HCT116 (cell line): ENCODE measurements around the gene G6PD.

Source experiments
- CEBPB ChIP-seq: IDR thresholded peaks from 2 replicates; pipeline ENCODE4 v1.6.1; 2012; ENCODE audit warnings: low read depth
- EZH2 ChIP-seq: fragments of 200-600 bp; sonication (generic); IDR thresholded peaks from 2 replicates; pipeline ENCODE4 v1.6.1; 2017; ENCODE audit warnings: antibody characterized with exemption, mixed run types
- EZH2phosphoT487 ChIP-seq: fragments of 200-600 bp; IDR thresholded peaks from 2 replicates; pipeline ENCODE4 v1.6.1; 2018; ENCODE audit warnings: antibody characterized with exemption, borderline replicate concordance
- POLR2A ChIP-seq: IDR thresholded peaks from 2 replicates; pipeline ENCODE4 v1.7.0; 2011; ENCODE audit warnings: borderline replicate concordance; ENCODE audit not compliant: insufficient read depth, insufficient read length; ENCODE audit errors: extremely low read depth
- POLR2AphosphoS5 ChIP-seq: IDR thresholded peaks from 2 replicates; pipeline ENCODE4 v1.6.1; 2011; ENCODE audit warnings: mild to moderate bottlenecking, low read depth, low read length, moderate library complexity
- RAD21 ChIP-seq: IDR thresholded peaks from 2 replicates; pipeline ENCODE4 v1.6.1; 2012; ENCODE audit warnings: low read depth, mild to moderate bottlenecking
- SRF ChIP-seq: IDR thresholded peaks from 2 replicates; pipeline ENCODE4 v1.6.1; 2012; ENCODE audit warnings: low read depth
- ZNF274 ChIP-seq: fragments of 200-500 bp; sonication (Bioruptor generic); IDR thresholded peaks from 2 replicates; pipeline ENCODE4 v1.6.1; 2014; ENCODE audit warnings: mild to moderate bottlenecking, low read depth, low read length, inconsistent platforms
- TF ChIP-seq, protein P1 (sequence below), 3 experiments: fragments of 200-600 bp in 1 of 3; sonication (generic) in 1 of 3; IDR thresholded peaks in 2 of 3; conservative IDR thresholded peaks in 1 of 3; 2 replicates each; pipeline ENCODE4 v1.5.1; 2012 to 2017; ENCODE audit warnings: low read depth in 2 of 3, low read length in 2 of 3, antibody characterized with exemption in 1 of 3, borderline replicate concordance in 1 of 3, control low read depth in 1 of 3, mild to moderate bottlenecking in 1 of 3, mixed read lengths in 1 of 3, mixed run types in 1 of 3, moderate library complexity in 1 of 3; ENCODE audit not compliant: insufficient read depth in 1 of 3

DNA sequence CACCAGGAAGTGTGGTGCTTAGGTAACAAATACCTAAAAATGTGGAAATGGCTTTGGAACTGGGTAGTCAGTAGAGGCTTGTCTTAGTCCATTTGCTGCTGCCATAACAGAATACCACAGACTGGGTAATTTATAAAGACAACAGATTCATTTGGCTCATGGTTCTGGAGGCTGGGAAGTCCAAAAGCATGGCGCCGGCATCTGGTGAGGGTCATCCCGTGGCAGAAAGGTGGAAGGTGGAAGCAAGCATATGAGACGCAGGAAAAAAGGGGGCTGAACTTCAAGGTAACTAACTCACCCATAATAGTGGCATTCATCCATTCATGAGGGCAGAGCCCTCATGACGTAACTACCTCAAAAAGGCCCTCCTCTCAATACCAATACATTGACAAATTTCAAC lies 37.2 kb downstream of the G6PD start:
- no peak for TF ChIP-seq EZH2
- TF ChIP-seq, protein P1, sequence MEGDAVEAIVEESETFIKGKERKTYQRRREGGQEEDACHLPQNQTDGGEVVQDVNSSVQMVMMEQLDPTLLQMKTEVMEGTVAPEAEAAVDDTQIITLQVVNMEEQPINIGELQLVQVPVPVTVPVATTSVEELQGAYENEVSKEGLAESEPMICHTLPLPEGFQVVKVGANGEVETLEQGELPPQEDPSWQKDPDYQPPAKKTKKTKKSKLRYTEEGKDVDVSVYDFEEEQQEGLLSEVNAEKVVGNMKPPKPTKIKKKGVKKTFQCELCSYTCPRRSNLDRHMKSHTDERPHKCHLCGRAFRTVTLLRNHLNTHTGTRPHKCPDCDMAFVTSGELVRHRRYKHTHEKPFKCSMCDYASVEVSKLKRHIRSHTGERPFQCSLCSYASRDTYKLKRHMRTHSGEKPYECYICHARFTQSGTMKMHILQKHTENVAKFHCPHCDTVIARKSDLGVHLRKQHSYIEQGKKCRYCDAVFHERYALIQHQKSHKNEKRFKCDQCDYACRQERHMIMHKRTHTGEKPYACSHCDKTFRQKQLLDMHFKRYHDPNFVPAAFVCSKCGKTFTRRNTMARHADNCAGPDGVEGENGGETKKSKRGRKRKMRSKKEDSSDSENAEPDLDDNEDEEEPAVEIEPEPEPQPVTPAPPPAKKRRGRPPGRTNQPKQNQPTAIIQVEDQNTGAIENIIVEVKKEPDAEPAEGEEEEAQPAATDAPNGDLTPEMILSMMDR (IDR thresholded peaks at IDR 0.05 in 2 of 3, conservative IDR thresholded peaks at IDR 0.05 in 1 of 3; ENCODE audit: borderline replicate concordance in 1 of 3, insufficient read depth in 1 of 3, low read depth in 2 of 3, low read length in 2 of 3) = no peak
- no peak for TF ChIP-seq POLR2A
- TF ChIP-seq SRF = no peak
- TF ChIP-seq ZNF274 = no peak
- TF ChIP-seq POLR2AphosphoS5 = no peak
- TF ChIP-seq RAD21 = no peak
- TF ChIP-seq CEBPB = no peak
- no peak for TF ChIP-seq EZH2phosphoT487
